WTC11 (cell line): ENCODE measurements around the gene KRTAP6-2. TPM values are rescaled to one million over a fixed set of nuclear protein-coding genes. Genes with fewer than 3 reads are reported as not detected.

Experiments
- ATAC-seq: fragments of 200-7000 bp; cut with Tn5 transposase; 2 replicates; pipeline ENCODE4 v1.10.0; 2021; ENCODE audit warnings: mild to moderate bottlenecking, moderate library complexity
- Bru-seq: library from RNA; stranded (reverse); fragments of 400-500 nt; gene quantifications from one replicate; lab custom pipeline; 2021; lab: Mats Ljungman, UMichigan
- CTCF ChIA-PET: fragments of 300-600 bp; sonication (Branson Sonifier 250); formaldehyde crosslinking; loops from one replicate; lab custom pipeline; 2021; ENCODE audit warnings: antibody characterized with exemption; lab: Charles Lee
- POLR2A ChIA-PET: fragments of 350-600 bp; sonication (Branson Sonifier 250); formaldehyde crosslinking; loops from one replicate; lab custom pipeline; 2021; ENCODE audit warnings: antibody characterized with exemption; lab: Charles Lee
- DNase-seq: peaks from one replicate; pipeline ENCODE4 v3.0.0; 2021; ENCODE audit warnings: low spot score
- H3K27ac Mint-ChIP-seq: 2 replicates; pipeline ENCODE4 v1.8.0; 2021; ENCODE audit warnings: mixed read lengths
- H3K27me3 Mint-ChIP-seq: 2 replicates; pipeline ENCODE4 v1.8.0; 2021; ENCODE audit warnings: low read depth, mild to moderate bottlenecking, moderate library complexity, mixed read lengths
- H3K36me3 Mint-ChIP-seq: 2 replicates; pipeline ENCODE4 v1.8.0; 2021; ENCODE audit warnings: mixed read lengths
- H3K4me1 Mint-ChIP-seq: 2 replicates; pipeline ENCODE4 v1.8.0; 2022; ENCODE audit warnings: mixed read lengths
- H3K4me3 Mint-ChIP-seq: 2 replicates; pipeline ENCODE4 v1.8.0; 2021; ENCODE audit warnings: mild to moderate bottlenecking, moderate library complexity, mixed read lengths
- H3K9me3 Mint-ChIP-seq: 2 replicates; pipeline ENCODE4 v1.8.0; 2021; ENCODE audit warnings: mixed read lengths
- ATF1 ChIP-seq: sonication (generic); formaldehyde crosslinking; IDR thresholded peaks from 2 replicates; pipeline ENCODE4 v1.8.1; 2023; ENCODE audit warnings: mild to moderate bottlenecking, moderate library complexity, missing genetic modification reagents
- ELF4 ChIP-seq: sonication (generic); formaldehyde crosslinking; IDR thresholded peaks from 2 replicates; pipeline ENCODE4 v1.8.1; 2022; ENCODE audit warnings: low read depth, mild to moderate bottlenecking, moderate library complexity, missing genetic modification reagents
- FOXJ3 ChIP-seq: sonication (generic); formaldehyde crosslinking; IDR thresholded peaks from 2 replicates; pipeline ENCODE4 v1.9.0; 2021; ENCODE audit warnings: missing genetic modification reagents, mild to moderate bottlenecking, borderline replicate concordance
- FOXK1 ChIP-seq: sonication (generic); formaldehyde crosslinking; IDR thresholded peaks from 2 replicates; pipeline ENCODE4 v1.8.0; 2022; ENCODE audit warnings: mild to moderate bottlenecking, moderate library complexity, missing genetic modification reagents
- JAZF1 ChIP-seq: fragments of 250-450 bp; sonication (Bioruptor Pico); IDR thresholded peaks from 2 replicates; pipeline ENCODE4 v1.9.0; 2021; ENCODE audit warnings: moderate library complexity, mild to moderate bottlenecking, inconsistent platforms
- OVOL2 ChIP-seq: fragments of 250-450 bp; sonication (Bioruptor Pico); IDR thresholded peaks from 2 replicates; pipeline ENCODE4 v1.9.0; 2021; ENCODE audit warnings: mild to moderate bottlenecking, borderline replicate concordance
- TEAD4 ChIP-seq: sonication (generic); formaldehyde crosslinking; IDR thresholded peaks from 2 replicates; pipeline ENCODE4 v1.8.0; 2022; ENCODE audit warnings: mild to moderate bottlenecking, missing genetic modification reagents
- TP53 ChIP-seq: sonication (generic); formaldehyde crosslinking; IDR thresholded peaks from 2 replicates; pipeline ENCODE4 v1.8.1; 2023; ENCODE audit warnings: mild to moderate bottlenecking, missing genetic modification reagents
- ZNF121 ChIP-seq: sonication (generic); formaldehyde crosslinking; IDR thresholded peaks from 2 replicates; pipeline ENCODE4 v1.8.0; 2023; ENCODE audit warnings: missing genetic modification reagents
- ZNF138 ChIP-seq: sonication (generic); formaldehyde crosslinking; conservative IDR thresholded peaks from 2 replicates; pipeline ENCODE4 v1.8.1; 2022; ENCODE audit warnings: mild to moderate bottlenecking, moderate library complexity, missing genetic modification reagents
- ZNF219 ChIP-seq: sonication (generic); formaldehyde crosslinking; IDR thresholded peaks from 2 replicates; pipeline ENCODE4 v1.8.0; 2023; ENCODE audit warnings: missing genetic modification reagents, mild to moderate bottlenecking, borderline replicate concordance
- ZNF232 ChIP-seq: sonication (generic); formaldehyde crosslinking; IDR thresholded peaks from 2 replicates; pipeline ENCODE4 v1.8.0; 2022; ENCODE audit warnings: mild to moderate bottlenecking, missing genetic modification reagents
- ZNF263 ChIP-seq: sonication (generic); formaldehyde crosslinking; IDR thresholded peaks from 2 replicates; pipeline ENCODE4 v1.8.1; 2022; ENCODE audit warnings: low read depth, mild to moderate bottlenecking, moderate library complexity, missing genetic modification reagents
- ZNF317 ChIP-seq: sonication (generic); formaldehyde crosslinking; IDR thresholded peaks from 2 replicates; pipeline ENCODE4 v1.8.1; 2023; ENCODE audit warnings: low read depth, mild to moderate bottlenecking, moderate library complexity, missing genetic modification reagents, borderline replicate concordance
- long read RNA-seq, 3 experiments: library from RNA in 1 of 3; library from capped mRNA in 1 of 3; library from polyadenylated mRNA in 1 of 3; unstranded in 2 of 3; stranded (forward) in 1 of 3; transcript quantifications; one replicate each; pipeline ENCODE4 v2.0.0, GENCODE V29; 2021
- total RNA-seq: library from RNA; stranded (reverse); gene quantifications from 3 replicates; pipeline ENCODE4 v1.2.3, GENCODE V29; 2021
- TF ChIP-seq, protein P1 (sequence below): sonication (generic); formaldehyde crosslinking; IDR thresholded peaks from 2 replicates; pipeline ENCODE4 v1.8.1; 2023; ENCODE audit warnings: mild to moderate bottlenecking, moderate library complexity, missing genetic modification reagents
- TF ChIP-seq, protein P2 (sequence below): sonication (generic); formaldehyde crosslinking; IDR thresholded peaks from 2 replicates; pipeline ENCODE4 v1.8.0; 2022; ENCODE audit warnings: mild to moderate bottlenecking, missing genetic modification reagents
- TF ChIP-seq, protein P3 (sequence below): sonication (generic); formaldehyde crosslinking; IDR thresholded peaks from 2 replicates; pipeline ENCODE4 v1.8.0; 2022; ENCODE audit warnings: mild to moderate bottlenecking, missing genetic modification reagents
- TF ChIP-seq, protein P4 (sequence below): sonication (generic); formaldehyde crosslinking; IDR thresholded peaks from 2 replicates; pipeline ENCODE4 v1.8.1; 2023; ENCODE audit warnings: mild to moderate bottlenecking, missing genetic modification reagents, borderline replicate concordance
- TF ChIP-seq, protein P5 (sequence below): sonication (generic); formaldehyde crosslinking; IDR thresholded peaks from 2 replicates; pipeline ENCODE4 v1.8.1; 2023; ENCODE audit warnings: mild to moderate bottlenecking, missing genetic modification reagents
- TF ChIP-seq, protein P6 (sequence below): sonication (generic); formaldehyde crosslinking; IDR thresholded peaks from 2 replicates; pipeline ENCODE4 v1.8.0; 2022; ENCODE audit warnings: mild to moderate bottlenecking, missing genetic modification reagents

Gene KRTAP6-2, protein sequence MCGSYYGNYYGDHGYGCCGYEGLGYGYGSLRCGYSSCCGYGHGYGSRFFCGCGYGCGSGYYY
- total RNA-seq: not detected in 3 replicates
- Bru-seq, nascent RNA: not detected
- long read RNA-seq, experiment 1: 0 reads
- long read RNA-seq, experiment 2: 0 reads
- long read RNA-seq, experiment 3: 0 reads

DNA sequence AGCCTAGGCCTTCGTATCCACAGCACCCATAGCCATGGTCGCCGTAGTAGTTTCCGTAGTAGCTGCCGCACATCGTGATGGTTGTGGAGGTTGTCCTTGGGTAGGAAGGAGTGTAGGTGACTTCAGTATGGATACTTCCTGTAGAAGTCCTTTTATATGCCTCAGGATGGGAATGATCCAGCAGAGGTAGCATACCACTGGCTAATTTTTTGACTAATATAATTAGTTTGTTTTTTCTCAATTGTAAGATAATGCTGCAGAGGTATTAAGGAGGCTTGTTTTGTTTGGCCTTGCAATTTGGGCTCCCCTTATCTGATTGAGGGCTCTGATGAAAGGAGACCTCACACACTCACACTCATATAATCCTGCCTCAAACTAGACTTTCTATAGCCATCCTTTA is at the start of gene KRTAP6-2:
Gene KRTAP6-2 (minus strand): TSS at position 101 of the 400 bp plus-strand sequence. CDS start 28 bp downstream, at position 73.
- Mint-ChIP-seq H3K27me3 (no peaks in the 10 kb centered on the region), H3K36me3 (no peaks in the 10 kb centered on the region), H3K27ac (no peak within 1 kb of the TSS), H3K4me3 (no peak within 1 kb of the TSS), H3K4me1 (no peaks in the 10 kb centered on the region), H3K9me3 (no peaks in the 10 kb centered on the region)
- no peak for DNase-seq
- ATAC-seq: no peak
- CTCF ChIA-PET: no interaction called here
- TF ChIP-seq FOXK1: no peak
- no peak for TF ChIP-seq ZNF121 (CRISPR knock-in tag)
- TF ChIP-seq, protein P1, sequence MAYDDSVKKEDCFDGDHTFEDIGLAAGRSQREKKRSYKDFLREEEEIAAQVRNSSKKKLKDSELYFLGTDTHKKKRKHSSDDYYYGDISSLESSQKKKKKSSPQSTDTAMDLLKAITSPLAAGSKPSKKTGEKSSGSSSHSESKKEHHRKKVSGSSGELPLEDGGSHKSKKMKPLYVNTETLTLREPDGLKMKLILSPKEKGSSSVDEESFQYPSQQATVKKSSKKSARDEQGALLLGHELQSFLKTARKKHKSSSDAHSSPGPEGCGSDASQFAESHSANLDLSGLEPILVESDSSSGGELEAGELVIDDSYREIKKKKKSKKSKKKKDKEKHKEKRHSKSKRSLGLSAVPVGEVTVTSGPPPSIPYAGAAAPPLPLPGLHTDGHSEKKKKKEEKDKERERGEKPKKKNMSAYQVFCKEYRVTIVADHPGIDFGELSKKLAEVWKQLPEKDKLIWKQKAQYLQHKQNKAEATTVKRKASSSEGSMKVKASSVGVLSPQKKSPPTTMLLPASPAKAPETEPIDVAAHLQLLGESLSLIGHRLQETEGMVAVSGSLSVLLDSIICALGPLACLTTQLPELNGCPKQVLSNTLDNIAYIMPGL (CRISPR knock-in tag): no peak
- TF ChIP-seq, protein P2, sequence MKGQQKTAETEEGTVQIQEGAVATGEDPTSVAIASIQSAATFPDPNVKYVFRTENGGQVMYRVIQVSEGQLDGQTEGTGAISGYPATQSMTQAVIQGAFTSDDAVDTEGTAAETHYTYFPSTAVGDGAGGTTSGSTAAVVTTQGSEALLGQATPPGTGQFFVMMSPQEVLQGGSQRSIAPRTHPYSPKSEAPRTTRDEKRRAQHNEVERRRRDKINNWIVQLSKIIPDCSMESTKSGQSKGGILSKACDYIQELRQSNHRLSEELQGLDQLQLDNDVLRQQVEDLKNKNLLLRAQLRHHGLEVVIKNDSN (CRISPR knock-in tag): no peak
- TF ChIP-seq ZNF263: no peak
- TF ChIP-seq TP53: no peak
- TF ChIP-seq, protein P3, sequence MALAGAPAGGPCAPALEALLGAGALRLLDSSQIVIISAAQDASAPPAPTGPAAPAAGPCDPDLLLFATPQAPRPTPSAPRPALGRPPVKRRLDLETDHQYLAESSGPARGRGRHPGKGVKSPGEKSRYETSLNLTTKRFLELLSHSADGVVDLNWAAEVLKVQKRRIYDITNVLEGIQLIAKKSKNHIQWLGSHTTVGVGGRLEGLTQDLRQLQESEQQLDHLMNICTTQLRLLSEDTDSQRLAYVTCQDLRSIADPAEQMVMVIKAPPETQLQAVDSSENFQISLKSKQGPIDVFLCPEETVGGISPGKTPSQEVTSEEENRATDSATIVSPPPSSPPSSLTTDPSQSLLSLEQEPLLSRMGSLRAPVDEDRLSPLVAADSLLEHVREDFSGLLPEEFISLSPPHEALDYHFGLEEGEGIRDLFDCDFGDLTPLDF (CRISPR knock-in tag): no peak
- TF ChIP-seq, protein P4, sequence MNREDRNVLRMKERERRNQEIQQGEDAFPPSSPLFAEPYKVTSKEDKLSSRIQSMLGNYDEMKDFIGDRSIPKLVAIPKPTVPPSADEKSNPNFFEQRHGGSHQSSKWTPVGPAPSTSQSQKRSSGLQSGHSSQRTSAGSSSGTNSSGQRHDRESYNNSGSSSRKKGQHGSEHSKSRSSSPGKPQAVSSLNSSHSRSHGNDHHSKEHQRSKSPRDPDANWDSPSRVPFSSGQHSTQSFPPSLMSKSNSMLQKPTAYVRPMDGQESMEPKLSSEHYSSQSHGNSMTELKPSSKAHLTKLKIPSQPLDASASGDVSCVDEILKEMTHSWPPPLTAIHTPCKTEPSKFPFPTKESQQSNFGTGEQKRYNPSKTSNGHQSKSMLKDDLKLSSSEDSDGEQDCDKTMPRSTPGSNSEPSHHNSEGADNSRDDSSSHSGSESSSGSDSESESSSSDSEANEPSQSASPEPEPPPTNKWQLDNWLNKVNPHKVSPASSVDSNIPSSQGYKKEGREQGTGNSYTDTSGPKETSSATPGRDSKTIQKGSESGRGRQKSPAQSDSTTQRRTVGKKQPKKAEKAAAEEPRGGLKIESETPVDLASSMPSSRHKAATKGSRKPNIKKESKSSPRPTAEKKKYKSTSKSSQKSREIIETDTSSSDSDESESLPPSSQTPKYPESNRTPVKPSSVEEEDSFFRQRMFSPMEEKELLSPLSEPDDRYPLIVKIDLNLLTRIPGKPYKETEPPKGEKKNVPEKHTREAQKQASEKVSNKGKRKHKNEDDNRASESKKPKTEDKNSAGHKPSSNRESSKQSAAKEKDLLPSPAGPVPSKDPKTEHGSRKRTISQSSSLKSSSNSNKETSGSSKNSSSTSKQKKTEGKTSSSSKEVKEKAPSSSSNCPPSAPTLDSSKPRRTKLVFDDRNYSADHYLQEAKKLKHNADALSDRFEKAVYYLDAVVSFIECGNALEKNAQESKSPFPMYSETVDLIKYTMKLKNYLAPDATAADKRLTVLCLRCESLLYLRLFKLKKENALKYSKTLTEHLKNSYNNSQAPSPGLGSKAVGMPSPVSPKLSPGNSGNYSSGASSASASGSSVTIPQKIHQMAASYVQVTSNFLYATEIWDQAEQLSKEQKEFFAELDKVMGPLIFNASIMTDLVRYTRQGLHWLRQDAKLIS (CRISPR knock-in tag): no peak
- no peak for TF ChIP-seq OVOL2 (CRISPR knock-in tag)
- TF ChIP-seq, protein P5, sequence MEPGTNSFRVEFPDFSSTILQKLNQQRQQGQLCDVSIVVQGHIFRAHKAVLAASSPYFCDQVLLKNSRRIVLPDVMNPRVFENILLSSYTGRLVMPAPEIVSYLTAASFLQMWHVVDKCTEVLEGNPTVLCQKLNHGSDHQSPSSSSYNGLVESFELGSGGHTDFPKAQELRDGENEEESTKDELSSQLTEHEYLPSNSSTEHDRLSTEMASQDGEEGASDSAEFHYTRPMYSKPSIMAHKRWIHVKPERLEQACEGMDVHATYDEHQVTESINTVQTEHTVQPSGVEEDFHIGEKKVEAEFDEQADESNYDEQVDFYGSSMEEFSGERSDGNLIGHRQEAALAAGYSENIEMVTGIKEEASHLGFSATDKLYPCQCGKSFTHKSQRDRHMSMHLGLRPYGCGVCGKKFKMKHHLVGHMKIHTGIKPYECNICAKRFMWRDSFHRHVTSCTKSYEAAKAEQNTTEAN: no peak
- TF ChIP-seq, protein P6, sequence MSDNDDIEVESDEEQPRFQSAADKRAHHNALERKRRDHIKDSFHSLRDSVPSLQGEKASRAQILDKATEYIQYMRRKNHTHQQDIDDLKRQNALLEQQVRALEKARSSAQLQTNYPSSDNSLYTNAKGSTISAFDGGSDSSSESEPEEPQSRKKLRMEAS (CRISPR knock-in tag): no peak
- no peak for TF ChIP-seq ZNF138
- no peak for TF ChIP-seq ZNF232 (CRISPR knock-in tag)
- no peak for TF ChIP-seq ZNF317 (CRISPR knock-in tag)
- TF ChIP-seq FOXJ3 (CRISPR knock-in tag): no peak
- no peak for TF ChIP-seq ZNF219 (CRISPR knock-in tag)
- no peak for TF ChIP-seq TEAD4
- no peak for TF ChIP-seq ATF1 (CRISPR knock-in tag)
- TF ChIP-seq ELF4: no peak
- no peak for TF ChIP-seq JAZF1 (CRISPR knock-in tag)
- POLR2A ChIA-PET: no interaction called here
